HG02759 (cell line): ENCODE data around the gene LITAFD.

Experiments used
- ATAC-seq: cut with Tn5 transposase; IDR thresholded peaks from one replicate; pipeline ENCODE4 v1.9.1; 2021; ENCODE audit warnings: mild to moderate bottlenecking, moderate library complexity; ENCODE audit not compliant: unreplicated experiment

Gene LITAFD

GRCh38 chr16:8919089-8919933 is 37.2 kb downstream of the LITAFD start:
- no peak for ATAC-seq

GRCh38 chr16:8919934-8920462 is 37.8 kb downstream of the LITAFD start:
- ATAC-seq, result no peak

- no peak for ATAC-seq
Measured at GRCh38 chr16:8920645-8921346, 38.6 kb downstream of the LITAFD start.

DNA sequence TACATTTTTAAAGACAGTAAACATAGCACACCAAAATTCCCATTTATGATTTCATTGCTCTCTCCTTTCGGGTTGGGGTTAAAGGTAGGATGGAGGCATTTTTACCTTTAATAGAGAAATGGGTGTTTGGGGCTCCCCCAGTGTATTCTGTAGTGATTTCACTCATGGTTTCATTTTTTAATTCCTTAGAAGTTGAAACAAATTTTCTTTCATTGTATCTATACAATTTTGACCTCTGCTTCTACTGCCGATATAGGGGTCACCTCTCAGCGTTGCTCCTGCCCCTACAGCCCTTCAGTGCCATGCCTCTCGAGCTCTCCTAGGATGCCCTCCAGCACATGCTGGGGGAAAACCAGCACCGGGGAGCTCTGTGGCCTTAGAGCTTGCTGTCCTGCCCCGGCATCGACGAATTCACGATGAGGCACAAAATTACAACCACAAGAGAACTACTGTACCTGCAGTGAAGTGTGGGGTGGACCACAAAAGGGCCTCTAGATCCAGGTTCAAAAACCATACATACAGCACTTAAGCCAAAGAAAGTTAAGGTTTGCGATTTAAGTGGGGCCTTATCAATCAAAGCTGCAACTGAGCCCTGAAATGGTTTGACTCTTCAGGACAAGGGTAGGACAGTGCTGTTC is 39.3 kb downstream of the LITAFD start:
- no peak for ATAC-seq

GRCh38 chr16:8923199-8923598 is 41.0 kb downstream of the LITAFD start:
- no peak for ATAC-seq

- no peak for ATAC-seq
Measured at GRCh38 chr16:8924214-8924613, 42.1 kb downstream of the LITAFD start.

DNA sequence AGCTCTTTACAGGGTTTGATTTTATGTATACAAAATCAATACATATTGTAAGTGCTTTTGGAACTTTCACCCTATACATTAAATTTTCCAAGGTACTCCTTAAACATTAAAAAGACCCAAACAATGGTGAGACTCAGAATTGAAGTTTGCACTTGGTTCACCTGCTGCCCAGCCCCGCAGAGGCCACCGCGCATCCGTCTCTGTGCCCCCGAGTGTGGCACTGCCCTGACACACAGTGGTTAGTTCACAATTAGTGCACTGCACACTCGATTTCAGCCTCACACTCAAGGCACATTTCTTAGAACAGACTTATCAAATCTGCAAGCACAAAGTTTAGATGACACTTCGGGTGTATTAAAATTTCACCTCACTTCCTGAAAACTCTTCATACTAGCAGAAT is 43.3 kb downstream of the LITAFD start:
- ATAC-seq, result no peak

DNA sequence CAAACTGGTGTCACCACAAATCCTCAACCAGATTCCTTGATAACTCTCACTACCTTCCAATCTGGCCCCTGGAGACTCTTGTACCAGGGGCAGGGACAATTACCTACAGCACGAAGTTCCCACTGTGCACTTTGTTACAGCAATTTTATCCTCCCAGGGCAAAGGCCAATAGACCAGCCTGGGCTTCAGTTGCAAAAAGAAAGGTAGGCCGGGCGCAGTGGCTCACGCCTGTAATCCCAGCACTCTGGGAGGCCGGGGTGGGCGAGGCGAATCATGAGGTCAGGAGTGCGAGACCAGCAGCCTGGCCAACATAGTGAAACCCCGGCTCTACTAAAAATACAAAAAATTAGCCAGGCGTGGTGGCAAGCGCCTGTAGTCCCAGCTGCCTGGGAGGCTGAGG is 44.7 kb downstream of the LITAFD start:
- no peak for ATAC-seq

- ATAC-seq, result no peak
Measured at GRCh38 chr16:8928467-8928957, 46.4 kb downstream of the LITAFD start.

DNA sequence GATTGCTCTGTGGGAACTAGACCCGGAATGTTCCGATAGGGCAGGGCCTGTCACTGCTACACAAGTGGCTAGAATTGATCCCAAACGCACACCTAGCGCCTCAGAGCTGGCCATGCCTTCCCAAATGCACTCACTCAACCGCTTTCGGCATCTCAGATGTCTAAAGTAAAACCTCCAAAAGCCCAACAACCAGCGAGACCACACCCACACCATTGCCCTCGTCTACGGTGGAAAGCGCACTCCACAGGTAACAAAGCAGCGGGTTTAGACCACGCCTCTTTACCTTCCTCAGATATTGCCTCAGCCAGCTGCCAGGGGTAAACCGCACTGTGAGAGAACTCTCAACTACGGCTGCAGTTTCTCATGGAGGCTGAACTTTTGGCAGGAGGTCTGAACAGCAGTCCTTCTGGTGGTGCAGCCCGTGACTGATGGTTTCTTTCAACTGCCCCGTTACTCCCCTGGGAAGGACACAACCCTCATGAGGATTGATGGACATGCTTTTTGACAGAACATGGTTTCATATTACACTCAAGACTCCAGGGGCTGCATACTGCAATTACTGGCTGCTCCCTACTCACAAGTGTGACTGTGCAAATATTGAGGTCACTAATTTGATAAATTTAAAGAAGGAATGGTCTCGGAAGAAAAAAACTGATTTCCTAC is 47.1 kb downstream of the LITAFD start:
- no peak for ATAC-seq

DNA sequence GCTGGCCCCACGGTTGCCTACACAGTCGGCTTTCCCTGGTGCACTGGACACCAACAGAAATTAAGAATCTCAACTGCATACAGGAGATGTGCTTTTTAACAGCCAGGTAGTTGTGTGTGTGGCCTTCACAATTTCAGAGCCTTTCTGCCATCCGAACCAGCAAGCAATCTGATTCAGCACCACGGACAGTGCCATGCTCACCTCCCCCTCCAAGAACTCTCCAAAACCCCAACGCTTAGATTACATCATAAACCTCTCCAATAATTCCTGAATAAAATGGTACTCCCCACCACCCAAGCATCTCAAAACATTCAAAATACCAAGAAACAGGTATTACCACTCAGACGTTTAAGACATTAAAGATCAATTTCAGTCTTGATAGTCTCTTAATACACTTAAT is 49.7 kb downstream of the LITAFD start:
- ATAC-seq, result no peak

DNA sequence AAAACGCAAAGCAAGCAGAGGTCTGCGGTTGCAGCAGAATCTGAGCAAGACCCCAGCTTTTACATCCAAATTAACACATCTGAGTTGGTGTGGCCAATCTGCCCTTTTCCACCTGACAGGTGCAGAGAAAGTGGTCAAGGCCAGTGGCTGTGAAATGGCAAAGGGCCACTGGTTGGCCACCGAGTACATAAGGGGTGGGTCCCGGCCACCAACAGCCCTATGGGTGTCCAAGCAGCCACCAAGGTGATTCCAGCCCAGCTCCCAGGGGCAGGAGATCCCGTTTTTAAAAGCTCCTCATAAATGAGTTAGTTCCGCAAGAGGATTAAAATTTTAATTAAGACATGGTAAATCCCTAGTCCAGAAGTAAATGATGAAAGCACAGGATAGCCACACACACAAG is 52.5 kb downstream of the LITAFD start:
- ATAC-seq, result no peak
